Natural killer cell (primary cell): ENCODE results near the gene ARHGAP19. TPM values are rescaled to one million over a fixed set of nuclear protein-coding genes. Genes with fewer than 3 reads are reported as not detected.

Source experiments
- ATAC-seq, 3 donors: fragments of 150-1000 bp in 2 of 3; fragments of 200-7000 bp in 1 of 3; cut with Tn5 transposase; 1 replicate in 1 of 3; 2 replicates in 2 of 3; pipeline ENCODE4 v1.10.0; 2021; ENCODE audit warnings: mild to moderate bottlenecking in 2 of 3, moderate library complexity in 2 of 3
- DNase-seq, 2 donors: peaks; one replicate each; pipeline versions ENCODE4 v3.0.0 to v3.0.0-alpha.2; 2013 to 2021; ENCODE audit warnings: mixed read lengths in 1 of 2
- H3K27ac ChIP-seq: one replicate; pipeline ENCODE4 v1.5.1; 2013; ENCODE audit warnings: mild to moderate bottlenecking, low read length
- H3K27me3 ChIP-seq: one replicate; pipeline ENCODE4 v1.6.1; 2013; ENCODE audit warnings: low read length; ENCODE audit not compliant: control insufficient read depth, insufficient read depth
- H3K36me3 ChIP-seq: one replicate; pipeline ENCODE4 v1.6.1; 2013; ENCODE audit warnings: low read length; ENCODE audit not compliant: control insufficient read depth, insufficient read depth
- H3K4me1 ChIP-seq: one replicate; pipeline ENCODE4 v1.6.1; 2013; ENCODE audit warnings: low read length; ENCODE audit not compliant: control insufficient read depth, insufficient read depth
- H3K4me3 ChIP-seq: one replicate; pipeline ENCODE4 v1.5.1; 2013; ENCODE audit warnings: low read length
- H3K9me3 ChIP-seq: one replicate; pipeline ENCODE4 v1.6.1; 2013; ENCODE audit warnings: low read length; ENCODE audit not compliant: control insufficient read depth, insufficient read depth
- H3K27ac Mint-ChIP-seq, 2 donors: one replicate each; pipeline ENCODE4 v1.8.0; 2022; ENCODE audit warnings: mild to moderate bottlenecking in 2 of 2, mixed read lengths in 2 of 2, moderate library complexity in 1 of 2
- H3K27me3 Mint-ChIP-seq, 2 donors: one replicate each; pipeline ENCODE4 v1.8.0; 2022; ENCODE audit warnings: low read depth in 2 of 2, mixed read lengths in 2 of 2
- H3K36me3 Mint-ChIP-seq: one replicate; pipeline ENCODE4 v1.8.0; 2022; ENCODE audit warnings: mixed read lengths
- H3K4me1 Mint-ChIP-seq, 2 donors: one replicate each; pipeline ENCODE4 v1.8.0; 2022; ENCODE audit warnings: mixed read lengths in 2 of 2
- H3K4me3 Mint-ChIP-seq: one replicate; pipeline ENCODE4 v1.8.0; 2022; ENCODE audit warnings: mild to moderate bottlenecking, moderate library complexity, mixed read lengths
- H3K9me3 Mint-ChIP-seq, 2 donors: one replicate each; pipeline ENCODE4 v1.8.0; 2022; ENCODE audit warnings: mixed read lengths in 2 of 2
- CTCF ChIP-seq: fragments of 200-600 bp; IDR thresholded peaks from one replicate; pipeline ENCODE4 v1.8.0; 2022; ENCODE audit warnings: antibody characterized with exemption
- WGBS: methylation state at CpG from one replicate; pipeline ENCODE4 v1.1.7; 2013; ENCODE audit warnings: missing lambda C conversion rate; ENCODE audit not compliant: insufficient coverage; 5-methylcytosine and 5-hydroxymethylcytosine counted together
- intact Hi-C: fragments of 100-400 bp; cut with micrococcal nuclease; formaldehyde crosslinking; loops from one replicate; pipeline ENCODE4 v1.14.2; 2022
- total RNA-seq, 4 donors: library from RNA; stranded (reverse); fragments of 120-200 nt in 1 of 4; gene quantifications; one replicate each; pipeline versions ENCODE4 v1.2.3 to v1.2.4, GENCODE V29; 2013 to 2022

Gene ARHGAP19
- total RNA-seq, 3 donors from 2014 or later (not counting 1 experiment from before 2014, with no cell fraction given), result 22.6 to 23.3 (median 22.7) TPM

GRCh38 chr10:97243836-97244235 is 48.6 kb downstream of the ARHGAP19 start:
- no peak for TF ChIP-seq CTCF
- H3K4me3 ChIP-seq, result no peak overlapping the region
- no peaks in the 10 kb centered on the region for H3K4me1 ChIP-seq
- over 99% methylated on average over 5 of the region's 5 CpGs for WGBS
- Mint-ChIP-seq H3K4me3 (no peak overlapping the region), H3K9me3 (no peaks in the 10 kb centered on the region), H3K4me1 (no peaks in the 10 kb centered on the region), H3K27ac (no peak overlapping the region), H3K36me3 (peaks cover 5% of the 10 kb centered on the region), H3K27me3 (no peaks in the 10 kb centered on the region)
- H3K27ac ChIP-seq, result no peak overlapping the region
- intact Hi-C loops, result no loop called here
- no peaks in the 10 kb centered on the region for H3K27me3 ChIP-seq
- ATAC-seq (no peak), DNase-seq (no peak)
- H3K36me3 ChIP-seq, result peaks cover 37% of the 10 kb centered on the region
- H3K9me3 ChIP-seq, result no peaks in the 10 kb centered on the region

GRCh38 chr10:97238855-97239254 is 53.6 kb downstream of the ARHGAP19 start:
- Mint-ChIP-seq H3K27me3 (no peaks in the 10 kb centered on the region), H3K36me3 (no peaks in the 10 kb centered on the region), H3K4me1 (no peaks in the 10 kb centered on the region), H3K4me3 (no peak overlapping the region), H3K27ac (no peak overlapping the region), H3K9me3 (no peaks in the 10 kb centered on the region)
- ATAC-seq (no peak), DNase-seq (no peak)
- Histone ChIP-seq H3K4me3 (no peak overlapping the region), H3K36me3 (peaks cover 23% of the 10 kb centered on the region), H3K9me3 (no peaks in the 10 kb centered on the region), H3K4me1 (no peaks in the 10 kb centered on the region), H3K27me3 (no peaks in the 10 kb centered on the region), H3K27ac (no peak overlapping the region)
- no peak for TF ChIP-seq CTCF
- 84% methylated on average over 3 of the region's 5 CpGs for WGBS
- intact Hi-C loops, result no loop called here

DNA sequence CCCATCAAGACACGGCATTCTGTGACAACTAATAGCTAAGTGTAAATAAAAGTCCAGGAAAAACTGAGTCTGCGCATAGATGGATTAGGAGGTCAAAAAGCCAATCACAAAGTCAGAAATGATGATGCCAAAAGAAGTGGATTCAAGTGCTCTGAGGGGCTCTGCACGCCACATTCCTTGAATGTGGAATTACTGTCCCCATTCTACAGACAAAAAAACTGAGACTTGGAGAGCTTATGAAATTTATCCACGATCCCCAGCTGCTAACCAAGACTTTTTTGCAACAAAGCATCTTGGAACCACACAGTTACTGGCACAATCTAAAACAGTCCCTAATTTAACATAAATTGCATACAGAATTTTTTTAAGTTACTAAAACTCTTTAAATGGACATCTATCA is 57.1 kb downstream of the ARHGAP19 start:
- intact Hi-C loops, result no loop called here
- Histone ChIP-seq H3K27ac (no peak overlapping the region), H3K36me3 (peaks cover 9% of the 10 kb centered on the region), H3K4me3 (no peak overlapping the region), H3K27me3 (no peaks in the 10 kb centered on the region), H3K4me1 (no peaks in the 10 kb centered on the region), H3K9me3 (no peaks in the 10 kb centered on the region)
- WGBS, result 97% methylated on average over 4 of the region's 4 CpGs
- H3K27ac Mint-ChIP-seq, result no peak overlapping the region
- H3K4me1 Mint-ChIP-seq, result no peaks in the 10 kb centered on the region
- no peaks in the 10 kb centered on the region for H3K9me3 Mint-ChIP-seq
- no peak overlapping the region for H3K4me3 Mint-ChIP-seq
- no peaks in the 10 kb centered on the region for H3K36me3 Mint-ChIP-seq
- ATAC-seq, result no peak
- no peak for DNase-seq
- no peaks in the 10 kb centered on the region for H3K27me3 Mint-ChIP-seq
- no peak for TF ChIP-seq CTCF

GRCh38 chr10:97234400-97234799 is 58.0 kb downstream of the ARHGAP19 start:
- no peak overlapping the region for H3K27ac ChIP-seq
- Mint-ChIP-seq H3K4me3 (no peak overlapping the region), H3K27ac (no peak overlapping the region), H3K4me1 (no peaks in the 10 kb centered on the region), H3K9me3 (no peaks in the 10 kb centered on the region), H3K27me3 (no peaks in the 10 kb centered on the region), H3K36me3 (peaks cover 8% of the 10 kb centered on the region)
- no peak for ATAC-seq
- TF ChIP-seq CTCF, result peak; percentile 47
- peak in 1 of 2 donors; percentile 38 for DNase-seq
- H3K36me3 ChIP-seq, result peaks cover 16% of the 10 kb centered on the region
- WGBS, result no CpG with 5 or more reads among the region's 1 CpG
- no peaks in the 10 kb centered on the region for H3K27me3 ChIP-seq
- intact Hi-C loops, result no loop called here
- H3K9me3 ChIP-seq, result no peaks in the 10 kb centered on the region
- H3K4me1 ChIP-seq, result no peaks in the 10 kb centered on the region
- H3K4me3 ChIP-seq, result no peak overlapping the region
